GM08714 (cell line): ENCODE measurements around the gene LDLRAD4.

Experiments used
- H3K4me3 ChIP-seq: fragments of 200-500 bp; sonication (Bioruptor generic); 2 replicates; pipeline ENCODE4 v1.5.1; 2014; ENCODE audit warnings: mild to moderate bottlenecking, low read length, inconsistent platforms
- ZNF274 ChIP-seq: IDR thresholded peaks from 2 replicates; pipeline ENCODE4 v1.6.1; 2012; ENCODE audit warnings: mild to moderate bottlenecking, low read depth, low read length

LDLRAD4 gene

GRCh38 chr18:13266218-13267100 lies 47.9 kb downstream of the LDLRAD4 start:
- TF ChIP-seq ZNF274: no peak

GRCh38 chr18:13267431-13267873 lies 48.9 kb downstream of the LDLRAD4 start:
- TF ChIP-seq ZNF274: no peak
- H3K4me3 ChIP-seq: no peak overlapping the region

More at GRCh38 chr18:13266218-13267100, 47.9 kb downstream of the LDLRAD4 start:
- no peak overlapping the region for H3K4me3 ChIP-seq

- no peak for TF ChIP-seq ZNF274
- no peak overlapping the region for H3K4me3 ChIP-seq
These were observed 49.8 kb downstream of the LDLRAD4 start for GRCh38 chr18:13268158-13269012.

- no peak overlapping the region for H3K4me3 ChIP-seq
- no peak for TF ChIP-seq ZNF274
These were observed 50.4 kb downstream of the LDLRAD4 start for GRCh38 chr18:13269013-13269280.

- no peak for TF ChIP-seq ZNF274
- H3K4me3 ChIP-seq: no peak overlapping the region
These were observed 51.0 kb downstream of the LDLRAD4 start for GRCh38 chr18:13269521-13270011.

GRCh38 chr18:13270279-13270855 lies 51.8 kb downstream of the LDLRAD4 start:
- H3K4me3 ChIP-seq: no peak overlapping the region
- no peak for TF ChIP-seq ZNF274

- no peak overlapping the region for H3K4me3 ChIP-seq
- no peak for TF ChIP-seq ZNF274
These were observed 52.8 kb downstream of the LDLRAD4 start for GRCh38 chr18:13271302-13271911.

GRCh38 chr18:13272416-13272815 lies 53.9 kb downstream of the LDLRAD4 start:
- H3K4me3 ChIP-seq: no peak overlapping the region
- no peak for TF ChIP-seq ZNF274

GRCh38 chr18:13273800-13274199 lies 55.2 kb downstream of the LDLRAD4 start:
- TF ChIP-seq ZNF274: no peak
- no peak overlapping the region for H3K4me3 ChIP-seq

GRCh38 chr18:13275075-13275474 lies 56.5 kb downstream of the LDLRAD4 start:
- TF ChIP-seq ZNF274: no peak
- H3K4me3 ChIP-seq: no peak overlapping the region

- TF ChIP-seq ZNF274: no peak
These were observed 58.3 kb downstream of the LDLRAD4 start for GRCh38 chr18:13276530-13277520.

GRCh38 chr18:13278062-13278630 lies 59.6 kb downstream of the LDLRAD4 start:
- TF ChIP-seq ZNF274: no peak
- no peak overlapping the region for H3K4me3 ChIP-seq

More at GRCh38 chr18:13276530-13277520, 58.3 kb downstream of the LDLRAD4 start:
- H3K4me3 ChIP-seq: no peak overlapping the region
